K562 (cell line): ENCODE results near the gene UBE2J2. TPM values are rescaled to one million over a fixed set of nuclear protein-coding genes. Genes with fewer than 3 reads are reported as not detected.

Experiments
- ATAC-seq: fragments of 200-7000 bp; cut with Tn5 transposase; 3 replicates; pipeline ENCODE4 v1.9.1; 2020; ENCODE audit warnings: moderate library complexity
- BruUV-seq: library from RNA; stranded (reverse); fragments of 400-500 nt; replicated peaks from 2 replicates; lab custom pipeline; 2021; lab: Mats Ljungman, UMichigan
- CTCF ChIA-PET: fragments of 300-600 bp; formaldehyde crosslinking; extraction: SDS; loops from one replicate; lab custom pipeline; 2021; ENCODE audit warnings: low intra/inter-chr PET ratio; lab: Yijun Ruan, JAX
- POLR2A ChIA-PET: fragments of 300-600, 350-650 bp; sonication (Branson Sonifier 250); formaldehyde crosslinking; extraction: SDS; loops from one replicate; lab custom pipeline; 2021; ENCODE audit warnings: antibody characterized with exemption, inconsistent platforms; lab: Yijun Ruan, JAX
- DNase-seq, 4 experiments: peaks; one replicate each; pipeline versions ENCODE4 v3.0.0 to v3.0.0-alpha.2; 2011 to 2018; ENCODE audit warnings: low spot score in 3 of 4, mixed read lengths in 3 of 4; ENCODE audit errors: extremely low read depth in 1 of 4
- FAIRE-seq: peaks from 2 replicates; lab custom pipeline; 2011; peaks lifted over from hg19 to GRCh38; lab: Jason Lieb, UNC
- H2AFZ ChIP-seq: 2 replicates; pipeline ENCODE4 v1.6.0; 2011; ENCODE audit warnings: low read depth, low read length, control low read depth, inconsistent platforms
- H3K27ac ChIP-seq: fragments of 200-600 bp; 3 replicates; pipeline ENCODE4 v1.8.0; 2011; ENCODE audit warnings: low read depth, mild to moderate bottlenecking, control low read depth, inconsistent platforms, low read length, moderate library complexity, mixed read lengths; ENCODE audit errors: extremely low read depth
- H3K27me3 ChIP-seq, 2 experiments: fragments of 300-600 bp in 1 of 2; 2 replicates in 1 of 2; 3 replicates in 1 of 2; pipeline versions ENCODE4 v1.6.0 to v1.8.0; 2011; ENCODE audit warnings: inconsistent platforms in 2 of 2, low read length in 2 of 2, mild to moderate bottlenecking in 1 of 2, mixed read lengths in 1 of 2, moderate library complexity in 1 of 2; ENCODE audit not compliant: control insufficient read depth in 2 of 2, insufficient read depth in 2 of 2
- H3K36me3 ChIP-seq: fragments of 300-600 bp; 3 replicates; pipeline ENCODE4 v1.8.0; 2011; ENCODE audit warnings: mild to moderate bottlenecking, low read length, inconsistent platforms; ENCODE audit not compliant: control insufficient read depth, insufficient read depth
- H3K4me1 ChIP-seq, 2 experiments: fragments of 200-600 bp in 1 of 2; replicated peaks in 1 of 2; 2 replicates in 1 of 2; 3 replicates in 1 of 2; pipeline versions ENCODE4 v1.5.1 to v1.8.0; 2011; ENCODE audit warnings: inconsistent platforms in 2 of 2, low read length in 2 of 2, mild to moderate bottlenecking in 1 of 2, mixed read lengths in 1 of 2, moderate library complexity in 1 of 2; ENCODE audit not compliant: control insufficient read depth in 2 of 2, insufficient read depth in 2 of 2
- H3K4me2 ChIP-seq: 2 replicates; pipeline ENCODE4 v1.6.1; 2011; ENCODE audit warnings: low read length, control low read depth, inconsistent platforms, mixed read lengths; ENCODE audit not compliant: insufficient read depth
- H3K4me3 ChIP-seq: fragments of 200-600 bp; sonication (generic), shearing (Covaris generic); 2 replicates; pipeline ENCODE4 v1.5.1; 2016; ENCODE audit warnings: control low read depth, inconsistent platforms
- H3K79me2 ChIP-seq: fragments of 200-600 bp; 3 replicates; pipeline ENCODE4 v1.8.0; 2011; ENCODE audit warnings: low read length, inconsistent platforms; ENCODE audit not compliant: control insufficient read depth, insufficient read depth
- H3K9ac ChIP-seq, 2 experiments: 2 replicates each; pipeline versions ENCODE4 v1.6.0 to v1.6.1; 2011; ENCODE audit warnings: low read depth in 2 of 2, low read length in 2 of 2, control low read depth in 1 of 2, inconsistent platforms in 1 of 2, mild to moderate bottlenecking in 1 of 2, mixed read lengths in 1 of 2; ENCODE audit not compliant: insufficient read depth in 1 of 2
- H3K9me1 ChIP-seq: one replicate; pipeline ENCODE4 v1.6.0; 2011; ENCODE audit warnings: inconsistent platforms, mild to moderate bottlenecking, low read length, moderate library complexity; ENCODE audit not compliant: control insufficient read depth, insufficient read depth
- H3K9me3 ChIP-seq: replicated peaks from 2 replicates; pipeline ENCODE4 v1.5.1; 2011; ENCODE audit warnings: low read depth, low read length, inconsistent platforms; ENCODE audit not compliant: control insufficient read depth, insufficient read depth
- H4K20me1 ChIP-seq: replicated peaks from 2 replicates; pipeline ENCODE4 v1.6.1; 2011; ENCODE audit warnings: low read length, inconsistent platforms, mixed read lengths; ENCODE audit not compliant: control insufficient read depth, insufficient read depth
- BACH1 ChIP-seq: fragments of 200-800 bp; sonication (Bioruptor generic); IDR thresholded peaks from 2 replicates; pipeline ENCODE4 v1.6.1; 2016; ENCODE audit warnings: missing genetic modification characterization, missing compliant biosample characterization
- CAMTA2 ChIP-seq: fragments of 250-450 bp; sonication (Bioruptor Pico); conservative IDR thresholded peaks from 2 replicates; pipeline ENCODE4 v1.5.1; 2022
- DDX20 ChIP-seq: fragments of 450-650 bp; IDR thresholded peaks from 2 replicates; pipeline ENCODE4 v1.6.1; 2016; ENCODE audit warnings: missing genetic modification characterization, low read depth, mild to moderate bottlenecking, missing compliant biosample characterization, moderate library complexity
- ERF ChIP-seq: fragments of 450-650 bp; formaldehyde crosslinking; IDR thresholded peaks from 2 replicates; pipeline ENCODE4 v1.4.0; 2020; ENCODE audit warnings: mild to moderate bottlenecking, mixed read lengths
- HNRNPLL ChIP-seq: fragments of 200-400 bp; formaldehyde crosslinking; IDR thresholded peaks from 2 replicates; pipeline ENCODE4 v1.6.1; 2017; ENCODE audit warnings: low read length, low read depth, mild to moderate bottlenecking; ENCODE audit not compliant: poor library complexity, severe bottlenecking
- KLF6 ChIP-seq: fragments of 250-450 bp; sonication (Bioruptor Pico); IDR thresholded peaks from 2 replicates; pipeline ENCODE4 v1.4.0; 2020; ENCODE audit warnings: mild to moderate bottlenecking, moderate library complexity, borderline replicate concordance
- MBD2 ChIP-seq: sonication (generic); IDR thresholded peaks from 2 replicates; pipeline ENCODE4 v1.6.1; 2016; ENCODE audit warnings: low read depth, borderline replicate concordance
- MXD1 ChIP-seq: fragments of 250-450 bp; sonication (Bioruptor Pico); IDR thresholded peaks from 2 replicates; pipeline ENCODE4 v1.8.0; 2021; ENCODE audit warnings: borderline replicate concordance, mild to moderate bottlenecking, moderate library complexity; ENCODE audit not compliant: poor library complexity, severe bottlenecking
- OTX1 ChIP-seq: fragments of 450-650 bp; formaldehyde crosslinking; IDR thresholded peaks from 2 replicates; pipeline ENCODE4 v1.4.0; 2022; ENCODE audit warnings: mild to moderate bottlenecking
- PHF20 ChIP-seq: fragments of 450-650 bp; IDR thresholded peaks from 2 replicates; pipeline ENCODE4 v1.6.1; 2018; ENCODE audit not compliant: partially characterized antibody
- POLR2A ChIP-seq: fragments of 450-650 bp; conservative IDR thresholded peaks from 2 replicates; pipeline ENCODE4 v1.6.1; 2016
- POLR2AphosphoS5 ChIP-seq: IDR thresholded peaks from 2 replicates; pipeline ENCODE4 v1.6.1; 2011; ENCODE audit warnings: mild to moderate bottlenecking, low read depth, low read length, moderate library complexity; ENCODE audit not compliant: control insufficient read depth, insufficient read depth
- RBBP5 ChIP-seq: fragments of 200-600 bp; sonication (generic); IDR thresholded peaks from 2 replicates; pipeline ENCODE4 v1.6.1; 2012; ENCODE audit warnings: borderline replicate concordance, mild to moderate bottlenecking, low read length, control low read depth, inconsistent platforms; ENCODE audit not compliant: insufficient read depth, poor library complexity, severe bottlenecking
- RBFOX2 ChIP-seq: fragments of 200-400 bp; formaldehyde crosslinking; IDR thresholded peaks from 2 replicates; pipeline ENCODE4 v1.6.1; 2017; ENCODE audit warnings: low read depth, mild to moderate bottlenecking, low read length, moderate library complexity
- SLC30A9 ChIP-seq: fragments of 250-450 bp; sonication (Bioruptor Pico); IDR thresholded peaks from 2 replicates; pipeline ENCODE4 v1.8.0; 2022; ENCODE audit warnings: mild to moderate bottlenecking, moderate library complexity
- SMARCE1 ChIP-seq: fragments of 450-650 bp; IDR thresholded peaks from 2 replicates; pipeline ENCODE4 v1.7.1; 2016; ENCODE audit warnings: mild to moderate bottlenecking
- STAT5A ChIP-seq: IDR thresholded peaks from 2 replicates; pipeline ENCODE4 v1.6.1; 2012; ENCODE audit warnings: low read length, inconsistent platforms, borderline replicate concordance
- SUPT5H ChIP-seq: fragments of 450-650 bp; IDR thresholded peaks from 2 replicates; pipeline ENCODE4 v1.6.1; 2016
- TAF7 ChIP-seq: fragments of 450-650 bp; IDR thresholded peaks from 2 replicates; pipeline ENCODE4 v1.6.1; 2016; ENCODE audit warnings: missing genetic modification characterization, missing compliant biosample characterization
- ZNF445 ChIP-seq: fragments of 250-450 bp; sonication (Bioruptor Pico); IDR thresholded peaks from 2 replicates; pipeline ENCODE4 v1.4.0; 2020; ENCODE audit warnings: low read depth, mild to moderate bottlenecking, moderate library complexity
- ZNF780A ChIP-seq: fragments of 250-450 bp; sonication (Bioruptor Pico); IDR thresholded peaks from 2 replicates; pipeline ENCODE4 v1.5.0; 2021; ENCODE audit warnings: mild to moderate bottlenecking
- WGBS: fragments of 100-300 bp; shearing (Covaris generic); methylation state at CpG from one replicate; pipeline ENCODE4 v1.1.6; 2016; ENCODE audit warnings: low coverage, mixed read lengths; ENCODE audit not compliant: insufficient coverage; ENCODE audit errors: missing lambda C conversion rate; 5-methylcytosine and 5-hydroxymethylcytosine counted together
- in situ Hi-C: fragments of 300-500 bp; cut with MboI; formaldehyde crosslinking; loops from 4 replicates; pipeline ENCODE4 v1.15.0; 2018; ENCODE audit warnings: inconsistent platforms, mixed read lengths
- intact Hi-C: fragments of 100-400 bp; cut with micrococcal nuclease; formaldehyde crosslinking; loops from 2 replicates; pipeline ENCODE4 v1.14.2; 2022
- polyA plus RNA-seq, 8 experiments: library from polyadenylated mRNA; depleted of rRNA in 4 of 8; stranded (reverse) in 5 of 8; unstranded in 3 of 8; fragments of >200 nt; fragmentation: Nextera tagmentation in 2 of 8; fragmentation: Illumina TruSeq in 1 of 8; extraction: Ambion mirVana in 2 of 8; extraction: Trizol in 1 of 8; gene quantifications; 2 replicates each; pipeline versions ENCODE4 v1.2.1 to v1.2.3, GENCODE V29; 2011 to 2014; ENCODE audit warnings: inconsistent platforms in 1 of 8, missing spikeins in 1 of 8
- total RNA-seq, 7 experiments: library from RNA; depleted of rRNA in 6 of 7; stranded (reverse); fragments of >200 nt in 6 of 7; fragmentation: Illumina TruSeq in 2 of 7; extraction: Trizol in 2 of 7; gene quantifications; 2 replicates each; pipeline versions ENCODE4 v1.2.1 to v1.2.3, GENCODE V29; 2011 to 2021; ENCODE audit warnings: low replicate concordance in 1 of 7
- TF ChIP-seq, protein P1 (sequence below): sonication (generic); formaldehyde crosslinking; IDR thresholded peaks from 2 replicates; pipeline ENCODE4 v1.8.1; 2023; ENCODE audit warnings: mild to moderate bottlenecking, missing genetic modification reagents
- TF ChIP-seq, protein P2 (sequence below): sonication (generic); formaldehyde crosslinking; IDR thresholded peaks from 2 replicates; pipeline ENCODE4 v1.9.0; 2022; ENCODE audit warnings: mild to moderate bottlenecking, missing genetic modification reagents

The UBE2J2 gene
- total and polyA plus RNA-seq, 9 of the 15 experiments (the other 6 are each of a cell fraction or from before 2014, with no cell fraction given), result 0.93 to 112 (median 75.5) TPM

GRCh38 chr1:1270813-1271212, 2.8 kb downstream of the UBE2J2 start:
- Histone ChIP-seq H3K9ac (peak overlapping the region in 1 of 2 experiments; percentile 85; a peak in 2 of 4 replicates), H3K4me2 (no peak overlapping the region), H3K27ac (no peak overlapping the region), H3K79me2 (peaks cover 72% of the 10 kb centered on the region), H4K20me1 (peaks cover 23% of the 10 kb centered on the region), H3K9me3 (no peaks in the 10 kb centered on the region), H3K9me1 (peaks cover 7% of the 10 kb centered on the region), H3K4me3 (no peak overlapping the region), H3K36me3 (peaks cover 56% of the 10 kb centered on the region), H3K4me1 (peaks cover 16 to 65% of the 10 kb centered on the region in 2 experiments; a peak in 4 of 5 replicates), H2AFZ (no peak overlapping the region), H3K27me3 (no peaks in the 10 kb centered on the region)
- ATAC-seq, result no peak
- POLR2A ChIA-PET, result interaction anchor here (0.5 to 1.8 kb wide), 4 partner anchors 10 to 631 kb away, joined by 3 to 7 read pairs (median 6); no protein-coding TSS in a partner anchor
- CTCF ChIA-PET, result no interaction called here
- WGBS, result 87% methylated on average over 7 of the region's 7 CpGs
- FAIRE-seq, result no peak
- no TSS peak for BruUV-seq
- in situ Hi-C loops, result no loop called here
- intact Hi-C loops, result no loop called here
- no peak for DNase-seq
- TF ChIP-seq, protein P1, sequence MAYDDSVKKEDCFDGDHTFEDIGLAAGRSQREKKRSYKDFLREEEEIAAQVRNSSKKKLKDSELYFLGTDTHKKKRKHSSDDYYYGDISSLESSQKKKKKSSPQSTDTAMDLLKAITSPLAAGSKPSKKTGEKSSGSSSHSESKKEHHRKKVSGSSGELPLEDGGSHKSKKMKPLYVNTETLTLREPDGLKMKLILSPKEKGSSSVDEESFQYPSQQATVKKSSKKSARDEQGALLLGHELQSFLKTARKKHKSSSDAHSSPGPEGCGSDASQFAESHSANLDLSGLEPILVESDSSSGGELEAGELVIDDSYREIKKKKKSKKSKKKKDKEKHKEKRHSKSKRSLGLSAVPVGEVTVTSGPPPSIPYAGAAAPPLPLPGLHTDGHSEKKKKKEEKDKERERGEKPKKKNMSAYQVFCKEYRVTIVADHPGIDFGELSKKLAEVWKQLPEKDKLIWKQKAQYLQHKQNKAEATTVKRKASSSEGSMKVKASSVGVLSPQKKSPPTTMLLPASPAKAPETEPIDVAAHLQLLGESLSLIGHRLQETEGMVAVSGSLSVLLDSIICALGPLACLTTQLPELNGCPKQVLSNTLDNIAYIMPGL, result no peak
- TF ChIP-seq ERF (CRISPR knock-in tag) (no peak), MBD2 (no peak), SMARCE1 (no peak), HNRNPLL (no peak), RBFOX2 (peak; percentile 54), ZNF780A (no peak), ZNF445 (CRISPR knock-in tag) (no peak), DDX20 (tag) (no peak), KLF6 (CRISPR knock-in tag) (no peak), SUPT5H (no peak), BACH1 (tag) (no peak), POLR2A (peak; percentile 24; the same call in 1 of the 2 replicates), OTX1 (CRISPR knock-in tag) (no peak), POLR2AphosphoS5 (peak; percentile 30; the same call in 1 of the 2 replicates), STAT5A (no peak), RBBP5 (no peak), SLC30A9 (CRISPR knock-in tag) (no peak), CAMTA2 (CRISPR knock-in tag) (no peak), MXD1 (CRISPR knock-in tag) (no peak), PHF20 (no peak), TAF7 (no peak)
- TF ChIP-seq, protein P2, sequence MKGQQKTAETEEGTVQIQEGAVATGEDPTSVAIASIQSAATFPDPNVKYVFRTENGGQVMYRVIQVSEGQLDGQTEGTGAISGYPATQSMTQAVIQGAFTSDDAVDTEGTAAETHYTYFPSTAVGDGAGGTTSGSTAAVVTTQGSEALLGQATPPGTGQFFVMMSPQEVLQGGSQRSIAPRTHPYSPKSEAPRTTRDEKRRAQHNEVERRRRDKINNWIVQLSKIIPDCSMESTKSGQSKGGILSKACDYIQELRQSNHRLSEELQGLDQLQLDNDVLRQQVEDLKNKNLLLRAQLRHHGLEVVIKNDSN (CRISPR knock-in tag), result no peak
